Neural progenitor cell (in vitro differentiated cells): ENCODE data around the gene IGF2BP1.

ENCODE experiments used
- EZH2 ChIP-seq: fragments of 200-600 bp; sonication (generic); IDR thresholded peaks from 2 replicates; pipeline ENCODE4 v1.6.1; 2017; ENCODE audit warnings: antibody characterized with exemption, mild to moderate bottlenecking, moderate library complexity
- EZH2phosphoT487 ChIP-seq: fragments of 200-600 bp; sonication (generic); IDR thresholded peaks from 2 replicates; pipeline ENCODE4 v1.6.1; 2017; ENCODE audit warnings: antibody characterized with exemption
- TF ChIP-seq, protein P1 (sequence below): fragments of 200-600 bp; sonication (generic); IDR thresholded peaks from 2 replicates; pipeline ENCODE4 v1.5.1; 2017; ENCODE audit warnings: antibody characterized with exemption, mild to moderate bottlenecking

DNA sequence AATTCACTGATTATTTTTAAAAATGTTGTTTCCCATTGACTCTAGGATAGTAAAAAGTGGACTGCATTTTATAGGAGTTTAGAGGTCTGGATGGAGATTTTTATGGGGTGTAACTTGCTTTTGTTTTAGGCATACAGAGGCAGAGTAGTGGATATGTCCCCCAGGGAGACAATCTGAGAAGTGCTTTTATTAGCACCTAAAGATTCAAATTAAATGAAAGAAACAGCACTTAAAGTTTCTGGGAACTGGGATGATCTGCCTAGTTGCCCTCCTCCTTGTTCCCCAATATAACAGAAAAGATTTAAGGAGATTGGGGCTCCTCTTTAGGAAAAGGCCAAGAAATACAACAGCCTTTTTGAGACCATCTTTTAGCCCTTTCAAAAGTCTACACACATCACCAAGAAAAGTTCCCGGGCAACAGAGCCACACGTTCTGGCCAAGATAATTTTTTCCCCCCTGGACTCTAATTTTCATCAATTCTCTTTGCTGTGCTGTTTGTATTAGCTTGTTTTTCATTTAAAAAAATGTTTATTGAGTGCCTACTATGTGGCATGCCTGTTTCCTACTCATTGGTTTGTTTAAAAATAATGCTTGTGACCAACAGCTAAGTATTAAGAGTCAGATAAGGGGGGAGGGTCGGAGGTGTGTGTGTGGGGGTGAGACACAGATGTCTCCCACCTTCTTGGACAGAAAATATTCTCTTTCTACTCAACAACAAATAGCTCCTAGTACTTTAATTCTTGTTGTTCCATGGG lies 2.5 kb upstream of the IGF2BP1 start:
- TF ChIP-seq, protein P1, sequence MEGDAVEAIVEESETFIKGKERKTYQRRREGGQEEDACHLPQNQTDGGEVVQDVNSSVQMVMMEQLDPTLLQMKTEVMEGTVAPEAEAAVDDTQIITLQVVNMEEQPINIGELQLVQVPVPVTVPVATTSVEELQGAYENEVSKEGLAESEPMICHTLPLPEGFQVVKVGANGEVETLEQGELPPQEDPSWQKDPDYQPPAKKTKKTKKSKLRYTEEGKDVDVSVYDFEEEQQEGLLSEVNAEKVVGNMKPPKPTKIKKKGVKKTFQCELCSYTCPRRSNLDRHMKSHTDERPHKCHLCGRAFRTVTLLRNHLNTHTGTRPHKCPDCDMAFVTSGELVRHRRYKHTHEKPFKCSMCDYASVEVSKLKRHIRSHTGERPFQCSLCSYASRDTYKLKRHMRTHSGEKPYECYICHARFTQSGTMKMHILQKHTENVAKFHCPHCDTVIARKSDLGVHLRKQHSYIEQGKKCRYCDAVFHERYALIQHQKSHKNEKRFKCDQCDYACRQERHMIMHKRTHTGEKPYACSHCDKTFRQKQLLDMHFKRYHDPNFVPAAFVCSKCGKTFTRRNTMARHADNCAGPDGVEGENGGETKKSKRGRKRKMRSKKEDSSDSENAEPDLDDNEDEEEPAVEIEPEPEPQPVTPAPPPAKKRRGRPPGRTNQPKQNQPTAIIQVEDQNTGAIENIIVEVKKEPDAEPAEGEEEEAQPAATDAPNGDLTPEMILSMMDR, result no peak
- no peak for TF ChIP-seq EZH2
- TF ChIP-seq EZH2phosphoT487, result no peak
